CD4-positive, alpha-beta T cell treated with Interleukin-4 for 4 hours (primary cell): ENCODE measurements around the gene P2RX4.
"Not testable (repeated sequence)": the region's sequence is repeated elsewhere in the genome, so short reads cannot be mapped to it uniquely, and the experiment has no call there.

Source experiments
- DNase-seq: peaks from one replicate; pipeline ENCODE4 v3.0.0-alpha.2; 2020

Gene P2RX4

DNA sequence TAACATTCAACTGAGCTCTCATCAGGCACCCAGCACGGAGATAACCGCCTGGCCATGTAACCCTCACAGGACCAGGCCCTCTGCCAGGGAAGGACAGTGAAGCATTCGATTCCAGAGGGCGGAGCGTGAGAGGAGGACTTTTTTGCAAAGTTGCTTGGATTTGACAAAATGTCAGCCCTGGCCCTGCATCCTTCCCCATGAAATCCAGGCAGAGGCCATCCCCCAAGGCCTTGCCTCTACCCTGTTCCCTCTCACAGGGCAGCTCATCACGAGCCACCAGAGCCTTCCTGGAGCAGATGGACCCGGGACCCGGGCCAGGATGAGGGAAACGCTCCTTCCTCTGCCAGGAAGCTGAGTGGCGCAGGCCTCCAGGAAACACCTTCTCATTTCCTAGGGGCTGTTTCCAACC, 69.6 kb downstream of the P2RX4 start:
- no peak for DNase-seq

DNA sequence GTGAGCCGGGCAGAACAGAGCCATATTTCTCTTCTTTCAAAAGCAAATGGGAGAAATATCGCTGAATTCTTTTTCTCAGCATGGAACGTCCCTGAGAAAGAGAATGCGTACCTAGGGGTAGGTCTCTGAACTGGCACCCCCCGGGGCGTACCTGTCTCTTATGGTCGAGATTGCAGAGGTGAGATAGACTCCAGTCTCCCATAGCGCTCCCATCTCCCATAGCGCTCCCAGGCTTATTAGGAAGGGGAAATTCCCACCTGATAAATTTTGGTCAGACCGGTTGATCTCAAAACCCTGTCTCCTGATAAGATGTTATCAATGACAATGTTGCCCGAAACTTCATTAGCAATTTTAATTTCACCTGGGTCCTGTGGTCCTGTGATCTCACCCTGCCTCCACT, 70.6 kb downstream of the P2RX4 start:
- not testable (repeated sequence) for DNase-seq

DNA sequence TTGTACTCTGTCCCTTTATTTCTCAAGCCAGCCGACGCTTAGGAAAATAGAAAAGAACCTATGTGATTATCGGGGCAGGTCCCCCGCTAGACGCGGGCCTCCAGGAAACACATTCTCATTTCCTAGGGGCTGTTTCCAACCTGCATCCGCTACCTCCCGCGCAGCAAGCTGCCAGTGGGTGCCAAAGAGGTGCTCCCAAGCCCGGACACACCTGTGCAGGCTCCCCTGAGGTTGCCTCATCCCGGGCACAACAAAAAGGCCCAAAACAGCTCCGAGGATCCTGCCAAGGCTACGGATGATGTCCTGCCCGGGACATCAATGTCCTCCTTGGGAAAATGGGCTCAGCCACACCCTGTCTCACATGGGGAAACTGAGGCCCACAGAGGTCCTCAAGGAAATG, 71.2 kb downstream of the P2RX4 start:
- DNase-seq: not testable (repeated sequence)

DNA sequence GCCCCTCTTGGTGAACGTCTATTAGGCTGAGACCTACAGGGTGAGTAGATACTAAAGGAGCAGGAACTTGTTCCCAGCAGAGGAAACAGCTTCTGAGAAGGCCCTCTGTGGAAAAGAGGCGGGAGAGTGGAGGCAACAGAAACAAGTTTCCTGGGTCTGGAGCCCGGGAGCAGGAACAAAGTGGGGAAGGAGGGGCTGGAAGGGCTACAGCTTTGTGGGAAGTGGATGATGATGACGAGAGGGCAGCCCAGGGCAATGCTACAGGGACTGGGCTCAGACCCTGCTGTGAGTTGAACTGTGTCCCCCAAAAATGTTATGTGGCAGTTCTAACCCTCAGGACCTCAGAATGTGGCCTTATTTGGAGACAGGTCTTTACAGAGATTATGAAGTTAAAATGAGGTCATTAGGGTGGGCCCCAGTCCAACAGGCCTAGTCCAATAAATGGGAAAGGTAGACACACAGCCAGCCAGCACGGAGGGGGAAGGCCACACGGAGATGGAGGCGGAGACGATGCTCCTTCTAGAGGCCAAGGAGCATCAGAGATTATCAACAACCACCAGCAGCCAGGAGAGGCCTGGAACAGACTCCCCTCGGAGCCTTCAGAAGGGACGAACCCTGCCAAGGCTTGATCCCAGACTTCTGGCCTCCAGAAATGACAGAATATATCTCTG, 72.3 kb downstream of the P2RX4 start:
- DNase-seq: no peak

DNA sequence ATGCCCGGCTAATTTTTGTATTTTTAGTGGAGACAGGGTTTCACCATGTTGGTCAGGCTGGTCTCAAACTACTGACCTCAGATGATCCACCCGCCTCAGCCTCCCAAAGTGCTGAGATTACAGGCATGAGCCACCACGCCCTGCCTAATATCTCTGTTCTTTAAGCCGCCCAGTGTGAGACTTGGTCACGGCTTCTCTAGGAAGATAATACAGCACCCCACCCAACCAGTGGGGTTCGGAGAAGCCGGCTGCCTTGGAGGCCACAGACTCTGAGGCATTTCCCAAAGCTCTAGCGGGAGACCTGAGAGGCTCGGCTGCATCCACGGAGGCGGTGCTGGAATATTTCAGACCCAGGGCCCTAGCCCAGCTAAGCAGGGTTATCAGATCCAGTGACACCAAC, 73.0 kb downstream of the P2RX4 start:
- not testable (repeated sequence) for DNase-seq

DNA sequence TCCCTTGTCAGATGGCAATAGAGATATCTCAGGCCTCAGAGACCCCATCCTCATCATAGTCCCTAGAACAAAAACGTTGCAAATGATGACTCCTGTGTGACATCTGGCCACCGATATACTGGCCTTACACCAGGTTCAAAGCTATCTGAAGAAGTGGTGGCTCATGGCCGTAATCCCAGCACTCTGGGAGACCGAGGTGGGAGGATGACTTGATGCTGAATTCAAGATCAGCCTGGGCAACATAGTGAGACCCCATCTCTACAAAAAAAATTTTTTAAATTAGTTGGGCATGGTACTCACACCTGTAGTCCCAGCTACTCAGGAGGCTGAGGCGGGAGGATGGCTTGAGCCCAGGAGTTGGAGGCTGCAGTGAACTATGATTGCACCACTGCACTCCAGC, 73.5 kb downstream of the P2RX4 start:
- no peak for DNase-seq
